K562 treated with DMSO at 1 percent for 12 hours (cell line): ENCODE data around the gene MTCP1. TPM values are rescaled to one million over a fixed set of nuclear protein-coding genes. Genes with fewer than 3 reads are reported as not detected.

ENCODE experiments used
- total RNA-seq: library from RNA; unstranded; fragments of 300-600 nt; gene quantifications from 2 replicates; pipeline ENCODE4 v1.2.3, GENCODE V29; 2022; ENCODE audit not compliant: insufficient read depth

Gene MTCP1, protein sequence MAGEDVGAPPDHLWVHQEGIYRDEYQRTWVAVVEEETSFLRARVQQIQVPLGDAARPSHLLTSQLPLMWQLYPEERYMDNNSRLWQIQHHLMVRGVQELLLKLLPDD
- 8.6 and 39.4 TPM in 2 replicates for total RNA-seq

DNA sequence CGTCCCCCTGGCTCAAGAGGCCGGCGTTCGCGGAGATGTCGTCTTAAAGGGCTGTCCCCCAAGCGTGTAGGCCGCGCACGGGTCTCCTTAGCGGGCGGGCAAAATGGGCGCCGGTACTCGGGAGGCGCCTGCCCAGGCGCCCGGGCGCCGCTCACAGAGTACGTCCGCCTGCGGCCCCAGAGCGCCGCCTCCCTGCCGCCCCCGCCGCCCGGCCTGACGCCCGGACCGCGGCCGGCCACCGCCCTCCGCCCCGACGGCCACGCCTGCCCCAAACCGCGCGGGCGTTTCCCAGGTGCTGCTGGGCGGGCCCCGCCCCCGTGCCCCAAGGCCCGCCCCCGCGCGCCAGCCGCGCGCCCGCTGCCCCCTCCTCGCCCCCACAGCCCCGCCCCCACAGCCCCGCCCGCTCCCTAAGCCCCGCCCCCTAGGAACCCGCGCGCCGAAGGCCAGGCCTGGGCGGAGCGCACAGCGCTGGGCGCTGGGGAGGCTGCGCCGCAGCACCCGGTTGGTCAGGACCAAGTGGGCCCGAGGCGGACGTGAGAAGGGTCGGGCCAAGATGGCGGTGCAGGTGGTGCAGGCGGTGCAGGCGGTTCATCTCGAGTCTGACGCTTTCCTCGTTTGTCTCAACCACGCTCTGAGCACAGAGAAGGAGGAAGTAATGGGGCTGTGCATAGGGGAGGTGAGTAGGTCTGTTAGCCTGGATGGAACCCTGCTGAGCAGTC lies at the start of gene MTCP1, which contains the start of the genes BRCC3 and CMC4:
TSS of gene MTCP1 (minus strand) at position 162 of the 719 bp plus-strand sequence. CDS start 5,126 bp downstream, outside the sequence.
TSS of gene BRCC3 (plus strand) at position 534 of the 719 bp plus-strand sequence. CDS start at position 554, 20 bp downstream.
TSS of gene CMC4 (minus strand) at position 162 of the 719 bp plus-strand sequence. CDS start 7,113 bp downstream, outside the sequence.

DNA sequence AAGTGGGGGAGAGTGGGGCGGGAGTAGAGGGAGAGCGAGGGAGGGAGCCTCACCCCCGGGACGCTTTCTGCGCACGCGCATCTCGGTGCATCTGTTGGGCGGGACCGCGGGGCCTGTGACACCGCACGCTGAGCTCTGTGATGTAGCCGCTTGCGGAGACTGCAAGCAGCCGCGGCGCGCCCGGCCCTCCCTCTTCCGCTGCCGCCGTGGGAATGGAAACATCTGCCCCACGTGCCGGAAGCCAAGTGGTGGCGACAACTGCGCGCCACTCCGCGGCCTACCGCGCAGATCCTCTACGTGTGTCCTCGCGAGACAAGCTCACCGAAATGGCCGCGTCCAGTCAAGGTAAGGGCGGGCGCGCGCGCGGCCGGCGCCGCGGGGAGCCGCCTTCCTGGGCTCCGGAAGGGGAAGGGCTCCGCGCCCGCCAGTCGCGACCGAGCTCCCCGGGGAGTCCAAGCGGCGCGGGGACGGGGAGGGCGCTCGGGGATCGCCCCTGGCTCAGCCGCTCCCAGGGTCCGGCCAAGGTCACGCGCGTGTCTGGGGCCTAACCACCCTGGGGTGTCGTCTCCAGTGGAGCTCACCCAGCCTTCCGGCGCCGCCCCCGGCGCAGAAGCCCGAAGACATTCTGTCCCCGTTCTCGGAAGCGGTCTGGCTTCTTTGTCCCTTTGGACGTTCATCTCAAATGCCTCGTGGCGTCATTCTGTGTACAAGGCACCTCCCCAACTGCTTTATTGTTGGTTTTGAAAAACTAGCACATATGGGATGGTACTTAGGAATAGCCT lies 44.0 kb downstream of the MTCP1 start, which contains the start of gene FUNDC2:
TSS of gene FUNDC2 (plus strand) at position 118 of the 782 bp plus-strand sequence. CDS start at position 213, 95 bp downstream.

DNA sequence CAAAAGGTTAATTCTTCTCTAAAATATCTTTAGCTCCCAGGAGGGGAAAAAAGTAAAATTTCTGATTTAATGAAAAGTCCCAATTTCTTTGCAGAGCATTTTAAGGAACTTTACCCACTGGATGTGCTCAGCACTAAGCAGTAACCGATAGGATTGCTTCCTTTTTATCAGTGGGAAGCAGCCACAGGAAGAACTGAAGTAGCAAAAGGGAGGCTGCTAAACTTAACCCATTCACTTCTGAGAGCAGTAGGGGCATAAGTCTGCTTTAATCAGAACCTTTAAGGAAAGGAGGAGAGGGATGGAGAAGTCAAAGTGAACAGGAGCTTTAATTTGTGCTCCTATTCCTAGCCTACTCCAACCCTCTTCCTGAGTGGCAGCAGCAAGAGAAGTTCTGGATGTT lies 48.4 kb downstream of the MTCP1 start, which contains the start of gene F8:
TSS of gene F8 (minus strand) at position 139 of the 400 bp plus-strand sequence. CDS start 171 bp downstream, outside the sequence.

Other genes starting within 250 kb of the MTCP1 start
- gene SMIM9, start 236.5 kb downstream of the MTCP1 start, total RNA-seq: not detected in 2 replicates
- gene F8A1, start 184.8 kb downstream of the MTCP1 start, total RNA-seq: not detected in 2 replicates
- 0.76 and 2.8 TPM in 2 replicates for gene F8, start 48.4 kb downstream of the MTCP1 start, total RNA-seq
- gene FUNDC2, start 44.3 kb downstream of the MTCP1 start, total RNA-seq: 107 and 109 TPM in 2 replicates
- gene CMC4, start within 50 bp of the MTCP1 start, total RNA-seq: 24.0 and 25.9 TPM in 2 replicates
- gene BRCC3, start 372 bp upstream of the MTCP1 start, total RNA-seq: 4.5 and 13.3 TPM in 2 replicates
- gene VBP1, start 145.3 kb upstream of the MTCP1 start, total RNA-seq: 66.0 and 91.3 TPM in 2 replicates
- gene RAB39B, start 193.4 kb upstream of the MTCP1 start, total RNA-seq: not detected in 2 replicates